ENCODE data around the gene PRG3.

- TF ChIP-seq CTCF (IDR thresholded peaks at IDR 0.05) (peak in 1 of 3 experiments; percentile 8), POLR2A (IDR thresholded peaks at IDR 0.05) (no peak)
Observed at GRCh38 chr11:57426929-57427726, 46.2 kb upstream of the PRG3 start, which contains the start of gene SLC43A3.
